ENCODE data around the gene ZNHIT3.

- TF ChIP-seq CTCF (conservative IDR thresholded peaks at IDR 0.05; ENCODE audit: low read depth, low read length) (no peak), EZH2 (IDR thresholded peaks at IDR 0.05; ENCODE audit: low read length, unreplicated experiment) (no peak)
Measured at GRCh38 chr17:36443777-36444176, 42.7 kb upstream of the ZNHIT3 start.
